GM21515 (cell line): ENCODE results near the gene DRD2.

Experiments
- ATAC-seq: cut with Tn5 transposase; IDR thresholded peaks from one replicate; pipeline ENCODE4 v1.9.1; 2021; ENCODE audit not compliant: unreplicated experiment

The DRD2 gene

DNA sequence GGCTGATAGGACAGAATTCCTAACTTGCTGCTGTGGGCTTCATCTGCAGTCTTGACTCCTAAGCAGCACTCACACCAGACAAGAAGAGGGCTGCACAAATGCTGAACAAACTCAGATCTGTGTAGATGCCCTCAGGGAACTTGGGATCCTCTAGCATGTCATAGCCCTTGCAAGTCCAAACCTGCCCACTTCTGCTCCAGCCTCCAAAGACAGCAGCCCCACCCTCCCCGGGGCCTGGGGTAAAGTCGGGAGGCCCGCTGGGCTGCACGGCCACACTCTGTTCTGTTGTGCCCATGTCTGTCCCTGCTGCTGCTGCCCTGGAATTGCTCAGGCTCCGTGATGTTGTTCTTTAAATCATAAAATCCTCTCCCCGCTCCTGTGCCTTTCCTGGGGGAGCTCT lies 28.3 kb downstream of the DRD2 start:
- ATAC-seq, result no peak

DNA sequence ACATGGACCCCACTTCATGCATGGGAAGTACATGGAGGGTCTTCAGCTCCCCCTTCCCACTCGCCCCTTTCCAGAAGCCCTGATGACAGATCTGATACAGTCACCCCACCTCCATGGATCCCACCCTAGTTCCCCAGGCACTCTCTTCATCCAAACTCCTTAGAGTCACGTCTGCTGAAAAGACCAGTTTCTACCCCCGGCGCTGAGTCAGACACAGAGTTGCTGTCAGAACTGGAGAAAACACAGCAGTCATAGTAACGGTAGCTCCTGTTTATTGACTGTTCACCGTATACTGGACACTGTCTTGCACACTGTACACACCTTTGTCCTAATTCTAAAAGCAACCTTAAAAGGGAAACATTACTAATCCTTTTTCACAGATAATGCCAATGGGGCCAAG lies 29.1 kb downstream of the DRD2 start:
- ATAC-seq, result no peak

DNA sequence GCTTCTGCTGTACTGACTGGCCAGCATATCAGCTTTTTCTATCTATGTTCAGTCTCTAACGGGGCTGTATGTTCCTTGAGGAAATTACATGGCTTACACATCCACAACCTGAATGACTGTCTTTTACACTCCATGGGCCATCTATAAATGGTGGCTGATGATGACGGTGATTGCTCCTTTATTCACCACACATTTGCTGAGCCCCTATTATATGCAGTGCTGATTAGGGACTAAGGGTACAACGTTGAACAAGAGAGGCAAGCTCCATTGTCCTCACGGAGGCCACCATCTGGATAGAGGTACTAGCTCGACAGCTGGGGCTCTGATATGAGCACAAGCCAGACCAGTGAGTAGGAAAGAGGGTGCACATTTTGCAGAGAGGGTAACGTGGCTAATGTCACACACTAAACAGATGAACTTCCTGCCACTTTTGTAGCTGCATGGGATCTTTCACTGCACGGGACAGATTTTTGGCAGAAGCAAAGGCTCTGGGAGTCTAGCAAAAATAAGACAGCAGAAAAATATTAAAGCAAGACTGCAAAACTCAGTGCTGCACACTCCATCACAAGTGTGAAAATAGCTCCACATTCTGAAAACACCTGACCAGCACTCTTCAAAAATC lies 30.6 kb downstream of the DRD2 start:
- ATAC-seq, result no peak

DNA sequence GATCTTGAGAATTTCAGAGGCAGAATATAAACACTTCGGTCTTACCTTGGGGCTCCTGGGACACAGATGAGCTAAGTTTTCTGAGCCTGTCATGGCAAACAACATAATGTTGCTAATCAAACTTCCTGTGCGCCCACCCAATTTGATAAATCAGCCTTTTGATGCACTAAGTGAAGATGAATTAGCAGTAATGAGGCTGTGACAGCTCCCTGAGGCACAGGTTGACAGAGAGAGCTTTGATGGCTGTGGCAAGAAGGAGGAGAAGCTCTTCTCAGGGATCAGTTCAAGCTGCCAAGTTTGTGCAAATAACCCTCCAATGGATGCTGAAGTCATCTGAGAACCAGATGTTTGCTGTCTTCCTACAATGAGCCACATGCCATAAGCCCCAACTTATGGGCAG lies 34.4 kb downstream of the DRD2 start:
- ATAC-seq, result no peak

DNA sequence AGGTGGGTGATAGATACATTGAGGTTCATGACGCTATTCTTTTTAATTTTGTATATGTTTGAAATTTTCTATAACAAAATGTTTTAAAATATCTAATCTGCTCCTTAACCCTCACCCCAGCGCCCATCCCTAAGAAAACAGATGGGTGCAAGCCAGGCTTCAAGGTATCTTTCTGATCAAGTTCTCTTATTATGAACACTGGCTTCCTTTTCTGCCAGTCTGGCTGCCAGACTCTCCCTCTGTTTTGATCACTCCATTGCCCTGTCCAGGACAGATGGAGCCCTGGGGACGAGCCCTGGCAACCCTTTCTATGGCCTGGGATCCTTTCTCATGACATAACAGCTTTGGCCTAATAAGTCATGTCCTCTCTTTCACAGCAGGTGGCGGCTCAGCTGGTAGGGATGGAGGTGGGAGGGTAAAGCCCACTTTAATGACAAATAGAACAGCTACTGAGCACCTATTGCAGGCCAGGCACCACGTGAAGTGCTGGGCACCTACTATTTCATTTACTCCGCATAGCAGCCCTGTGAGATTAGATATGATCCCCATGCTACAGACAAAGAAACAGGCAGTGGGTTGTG lies 38.4 kb downstream of the DRD2 start:
- ATAC-seq, result no peak

DNA sequence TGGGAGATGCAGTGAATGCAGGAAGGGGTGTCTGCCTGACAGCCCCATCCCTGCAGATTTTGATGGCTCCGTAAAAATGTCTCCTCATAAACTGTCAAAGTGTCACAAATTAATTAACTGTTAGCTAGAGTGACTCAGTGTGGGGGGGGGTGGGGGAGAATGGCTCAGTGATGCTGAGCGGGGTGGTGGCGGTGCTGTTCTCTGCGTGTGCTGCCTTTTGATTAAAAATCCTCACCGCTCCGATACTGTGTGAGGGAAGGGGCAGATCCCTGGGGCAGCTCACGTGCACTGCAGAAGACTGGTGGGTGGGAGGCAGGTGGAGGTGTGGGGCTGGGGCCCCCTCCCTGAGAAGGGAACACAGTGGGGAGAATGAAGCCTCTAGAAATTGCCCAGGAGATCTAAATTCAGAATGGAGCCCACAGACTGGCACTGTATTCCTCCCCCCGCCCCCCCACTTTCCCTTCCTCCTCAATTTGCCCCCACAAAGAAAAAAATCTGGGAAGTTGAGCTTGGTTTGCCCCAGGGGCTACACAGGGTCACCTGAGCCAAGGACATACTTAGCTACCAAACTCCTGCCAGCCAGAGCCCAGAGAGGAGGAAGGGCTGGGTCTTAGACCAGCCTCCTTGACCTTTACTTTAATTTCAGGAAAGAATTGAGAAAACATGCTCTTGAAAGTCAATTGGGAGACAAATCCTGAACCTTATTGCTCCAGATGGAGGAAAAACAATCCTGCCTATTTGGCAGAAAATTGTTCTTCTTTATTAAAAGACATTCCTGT lies 39.8 kb downstream of the DRD2 start:
- ATAC-seq, result no peak

DNA sequence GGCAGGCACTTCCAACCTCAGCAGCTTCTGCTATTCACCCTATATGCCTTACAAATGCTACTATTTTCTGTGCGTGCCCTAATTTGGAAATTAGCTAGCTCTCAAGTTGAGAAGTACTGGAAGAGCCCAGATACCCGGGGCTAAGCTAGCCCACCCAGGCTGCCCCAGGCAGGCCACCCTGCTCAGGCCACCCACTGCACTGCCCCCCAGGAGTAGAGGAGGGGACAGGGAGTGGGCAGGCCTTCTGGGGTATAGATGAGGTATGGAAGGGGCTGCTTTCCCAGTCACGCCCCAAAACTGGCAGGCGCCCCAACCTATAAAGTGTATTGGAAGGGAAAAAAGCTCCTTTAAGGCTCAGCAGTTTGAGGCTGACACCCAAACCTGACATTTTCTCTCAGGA lies 43.5 kb downstream of the DRD2 start:
- ATAC-seq, result no peak

DNA sequence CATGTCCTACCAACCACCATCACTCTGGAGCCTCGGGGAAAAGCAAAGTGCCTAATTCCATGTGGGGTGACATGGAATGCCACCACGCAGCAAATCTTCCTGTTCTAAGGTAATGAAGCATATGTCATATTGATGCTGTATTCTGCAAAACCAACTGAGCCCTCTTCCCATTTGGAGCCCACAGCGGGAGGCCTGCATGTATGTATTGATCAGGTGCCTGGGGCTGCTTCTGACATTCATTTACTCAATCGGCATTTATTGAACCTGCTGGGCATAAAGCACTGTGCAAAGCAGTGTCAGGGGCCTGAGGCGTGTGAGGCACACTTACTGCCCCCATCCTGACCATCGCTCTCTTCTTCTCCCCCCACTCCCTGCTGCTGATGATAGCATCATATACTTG lies 48.5 kb downstream of the DRD2 start:
- no peak for ATAC-seq

DNA sequence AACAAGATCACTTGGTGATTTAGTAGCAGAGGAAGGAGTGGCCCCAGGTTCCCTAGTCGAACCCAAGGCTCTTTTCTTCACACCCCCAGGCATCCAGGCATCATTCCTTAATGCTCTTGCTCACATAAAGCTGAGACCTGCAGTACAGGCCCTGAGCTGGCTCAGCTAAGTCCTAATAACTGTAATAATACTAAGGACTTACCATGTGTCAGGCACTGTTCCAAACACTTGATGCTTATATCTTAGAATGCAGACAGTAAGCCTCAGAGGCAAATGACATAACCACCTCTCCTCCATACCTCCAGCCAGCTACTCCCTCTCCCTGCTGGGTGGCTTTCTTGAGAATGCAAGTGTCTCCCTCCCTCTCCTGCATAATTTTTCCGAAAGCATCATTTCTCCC lies 54.4 kb downstream of the DRD2 start:
- no peak for ATAC-seq

DNA sequence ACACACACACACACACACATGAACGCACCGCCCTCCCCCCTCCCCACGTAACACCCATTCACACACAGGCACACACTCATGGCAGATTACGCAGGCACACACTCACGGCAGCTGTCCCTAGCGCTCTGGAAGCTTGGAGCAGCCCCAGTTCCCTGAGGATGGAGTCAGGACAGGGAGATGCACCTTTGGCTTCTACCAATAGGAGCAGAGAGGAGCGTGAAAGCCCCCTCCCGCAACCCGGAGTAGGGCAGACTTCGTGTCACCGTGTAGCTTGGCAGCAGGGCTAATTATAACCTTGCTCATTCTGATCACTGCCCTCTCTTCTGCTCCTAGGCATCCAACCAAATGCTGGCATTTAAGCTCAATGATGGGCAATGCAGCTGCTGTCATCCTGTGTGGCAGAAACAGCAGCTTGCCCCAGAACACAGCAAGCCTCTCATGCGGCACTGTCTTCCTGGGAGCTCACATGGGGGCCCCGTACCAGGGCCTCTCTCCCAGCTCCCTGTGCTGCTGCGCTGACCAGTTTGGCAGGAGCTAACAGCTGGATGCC lies 55.7 kb downstream of the DRD2 start:
- ATAC-seq, result no peak

DNA sequence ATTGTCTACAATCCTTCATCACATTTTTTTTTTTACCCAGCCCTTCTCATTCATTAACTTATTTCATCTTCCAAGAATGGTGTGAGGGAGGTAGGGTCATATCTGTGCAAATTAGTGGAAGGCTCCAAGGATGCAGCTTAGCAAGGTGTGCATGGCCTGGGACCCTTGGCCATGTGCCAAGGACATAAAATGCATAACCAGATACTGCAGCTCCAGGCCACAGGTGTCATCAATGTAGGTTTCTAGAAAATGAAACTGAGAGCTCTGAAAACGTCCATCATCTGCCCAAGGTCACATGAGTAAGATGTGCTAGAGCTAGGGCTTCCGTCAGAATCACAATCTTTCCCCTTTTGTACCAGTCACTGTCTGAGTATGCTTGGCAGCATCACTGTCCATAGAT lies 57.8 kb downstream of the DRD2 start:
- ATAC-seq, result no peak

DNA sequence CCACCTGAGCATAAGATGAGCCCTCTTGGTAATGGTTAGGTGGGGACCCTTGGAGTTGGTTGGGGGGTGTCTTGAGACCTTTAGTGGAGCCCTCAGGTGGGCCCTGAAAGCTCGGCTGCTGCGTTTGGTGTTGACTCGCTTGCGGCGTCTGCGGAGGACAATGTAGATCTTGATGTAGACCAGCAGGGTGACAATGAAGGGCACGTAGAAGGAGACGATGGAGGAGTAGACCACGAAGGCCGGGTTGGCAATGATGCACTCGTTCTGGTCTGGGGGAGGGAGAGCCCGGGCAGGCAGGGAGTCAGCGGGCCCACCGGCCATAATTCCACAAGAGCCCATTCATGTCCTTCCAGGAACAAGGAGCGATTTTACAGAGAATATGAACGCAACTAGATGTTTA lies 59.9 kb downstream of the DRD2 start:
- no peak for ATAC-seq

DNA sequence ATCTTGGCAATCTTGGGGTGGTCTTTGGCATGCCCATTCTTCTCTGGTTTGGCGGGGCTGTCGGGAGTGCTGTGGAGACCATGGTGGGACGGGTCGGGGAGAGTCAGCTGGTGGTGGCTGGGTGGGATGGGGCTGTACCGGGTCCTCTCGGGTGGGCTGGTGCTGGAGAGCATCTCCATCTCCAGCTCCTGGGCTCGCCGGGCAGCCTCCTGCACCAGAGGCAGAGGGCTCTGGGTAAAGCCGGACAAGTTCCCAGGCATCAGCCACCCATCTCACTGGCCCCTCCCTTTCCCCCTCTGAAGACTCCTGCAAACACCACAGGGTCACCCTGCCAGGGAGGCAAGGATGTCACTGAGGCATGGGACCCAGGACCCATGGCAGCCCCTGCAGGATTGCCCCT lies 62.5 kb downstream of the DRD2 start:
- ATAC-seq, result no peak

DNA sequence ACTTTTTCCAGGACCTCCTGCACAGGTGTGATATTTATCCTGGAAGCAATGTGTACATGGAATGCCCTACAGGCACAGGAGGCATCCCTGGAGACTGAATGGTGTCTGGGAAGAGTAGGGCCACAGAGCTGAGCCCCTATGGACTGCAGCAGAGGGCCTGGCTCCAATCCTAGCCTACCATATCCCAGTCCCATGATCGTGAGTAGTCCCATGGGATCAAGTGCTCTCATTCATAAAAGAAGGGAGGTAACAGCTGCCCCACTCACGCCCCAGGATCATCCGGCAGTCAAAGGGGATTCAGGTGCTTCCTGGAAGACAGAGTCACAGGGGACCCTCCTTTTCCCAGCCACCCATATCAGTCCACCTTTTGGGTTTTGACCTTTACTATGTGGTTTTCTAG lies 63.7 kb downstream of the DRD2 start:
- ATAC-seq, result no peak

DNA sequence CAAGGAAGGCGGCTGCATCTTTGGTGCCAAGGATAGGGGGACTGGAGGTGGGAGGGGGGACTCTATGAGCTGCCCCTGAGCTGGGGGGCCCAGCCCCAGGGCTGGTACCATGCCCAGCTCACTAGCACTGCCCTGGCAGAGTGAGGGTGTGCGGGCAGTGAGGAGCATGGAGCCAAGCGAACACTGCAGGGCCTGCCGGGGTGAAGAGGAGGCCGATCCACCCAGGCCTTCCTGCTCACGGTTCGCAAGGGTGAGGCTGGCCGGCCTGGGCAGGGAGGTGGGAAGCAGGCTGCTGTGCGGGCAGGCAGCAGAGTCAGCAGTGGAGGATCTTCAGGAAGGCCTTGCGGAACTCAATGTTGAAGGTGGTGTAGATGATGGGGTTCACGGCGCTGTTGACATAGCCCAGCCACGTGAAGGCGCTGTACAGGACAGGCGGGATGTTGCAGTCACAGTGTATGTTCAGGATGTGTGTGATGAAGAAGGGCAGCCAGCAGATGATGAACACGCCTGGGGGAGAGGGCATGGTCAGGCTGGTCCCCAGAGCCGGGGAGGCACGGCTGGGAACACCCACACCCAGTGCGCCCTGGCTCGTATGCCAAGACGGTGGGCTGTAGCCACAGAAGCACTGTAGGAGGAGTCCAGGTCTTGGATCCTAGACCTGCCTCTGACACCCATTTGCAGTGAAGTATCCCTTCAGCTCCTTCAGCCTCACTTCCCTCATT lies 64.6 kb downstream of the DRD2 start:
- no peak for ATAC-seq

DNA sequence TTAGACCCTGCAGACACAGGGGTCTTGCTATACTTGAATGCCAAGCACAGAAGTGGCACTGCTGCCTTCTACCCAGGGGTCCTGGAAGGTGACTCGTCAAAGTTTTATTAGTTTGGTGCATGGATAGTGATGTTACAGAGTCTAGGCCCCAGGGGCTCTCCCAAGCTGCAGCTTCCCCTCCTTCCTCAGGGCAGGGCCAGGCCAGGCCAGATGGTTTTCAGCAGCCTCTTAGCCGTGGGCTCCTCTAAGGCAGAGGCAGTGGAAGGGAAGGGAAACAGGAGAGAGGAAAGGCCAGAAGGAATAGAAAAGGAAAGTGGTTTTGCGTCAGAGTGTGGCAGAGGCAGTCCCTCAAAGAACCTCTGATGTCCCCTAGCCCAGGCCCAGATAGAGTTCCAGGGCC lies 65.7 kb downstream of the DRD2 start:
- ATAC-seq, result no peak

DNA sequence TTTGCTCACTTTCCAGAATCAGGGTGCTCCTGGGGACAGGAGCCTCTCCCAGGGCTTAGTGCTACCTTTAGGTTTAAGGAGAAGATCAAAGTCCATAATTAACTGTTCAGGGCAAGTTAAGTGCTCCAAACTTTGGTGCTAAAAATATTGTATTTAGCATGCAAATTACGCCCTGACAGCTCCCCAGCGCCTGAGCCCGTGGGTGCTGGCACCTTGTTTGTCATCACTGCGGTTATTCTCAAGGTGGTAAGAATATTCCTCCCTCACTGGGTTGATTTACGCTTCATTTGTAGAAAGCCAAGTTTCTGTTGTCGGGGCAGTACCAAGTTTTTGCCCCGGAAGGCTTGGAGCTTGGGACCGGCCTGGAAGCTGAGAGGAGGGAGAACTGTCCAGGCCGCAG lies 66.3 kb downstream of the DRD2 start:
- no peak for ATAC-seq

DNA sequence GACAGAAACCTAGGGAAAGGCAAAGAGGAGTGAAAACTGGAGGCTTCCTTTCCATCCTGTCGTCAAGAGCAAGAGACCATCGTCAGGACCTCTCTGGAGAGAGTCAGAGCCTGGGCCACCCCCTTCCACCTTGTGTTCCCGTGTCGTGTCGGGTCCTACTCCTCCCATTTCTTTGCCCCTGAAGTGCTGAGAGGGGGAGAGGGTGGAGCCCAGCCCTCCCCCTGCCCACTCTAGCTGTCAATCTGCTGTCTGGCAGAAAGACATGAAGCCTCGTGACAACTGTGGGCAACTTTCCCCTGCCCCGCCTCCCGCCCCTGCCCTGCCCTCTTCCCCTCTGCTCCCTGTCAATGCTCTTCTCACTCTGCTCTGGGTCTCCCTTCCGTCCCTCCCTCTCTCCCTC lies 67.0 kb downstream of the DRD2 start:
- ATAC-seq, result no peak

DNA sequence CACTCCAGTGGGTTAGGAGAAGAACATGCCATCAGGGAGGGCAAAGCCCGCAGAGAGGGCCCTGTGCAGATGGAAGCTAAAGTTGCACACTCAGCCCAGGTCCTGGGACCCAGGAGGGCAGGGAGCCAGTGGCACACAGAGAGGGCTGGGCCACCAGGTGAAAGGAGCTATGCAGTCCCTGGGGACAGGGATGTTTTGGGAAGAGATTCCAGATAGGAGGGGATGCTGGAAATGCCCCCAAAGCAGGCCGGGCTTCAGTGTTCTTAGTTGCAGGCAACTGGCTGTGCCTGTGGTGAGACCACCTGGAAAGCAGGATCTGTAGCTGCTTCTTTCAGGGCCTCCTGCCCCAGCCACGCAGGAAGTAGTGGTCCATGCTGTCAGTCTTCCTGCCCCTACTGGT lies 68.0 kb downstream of the DRD2 start:
- no peak for ATAC-seq

DNA sequence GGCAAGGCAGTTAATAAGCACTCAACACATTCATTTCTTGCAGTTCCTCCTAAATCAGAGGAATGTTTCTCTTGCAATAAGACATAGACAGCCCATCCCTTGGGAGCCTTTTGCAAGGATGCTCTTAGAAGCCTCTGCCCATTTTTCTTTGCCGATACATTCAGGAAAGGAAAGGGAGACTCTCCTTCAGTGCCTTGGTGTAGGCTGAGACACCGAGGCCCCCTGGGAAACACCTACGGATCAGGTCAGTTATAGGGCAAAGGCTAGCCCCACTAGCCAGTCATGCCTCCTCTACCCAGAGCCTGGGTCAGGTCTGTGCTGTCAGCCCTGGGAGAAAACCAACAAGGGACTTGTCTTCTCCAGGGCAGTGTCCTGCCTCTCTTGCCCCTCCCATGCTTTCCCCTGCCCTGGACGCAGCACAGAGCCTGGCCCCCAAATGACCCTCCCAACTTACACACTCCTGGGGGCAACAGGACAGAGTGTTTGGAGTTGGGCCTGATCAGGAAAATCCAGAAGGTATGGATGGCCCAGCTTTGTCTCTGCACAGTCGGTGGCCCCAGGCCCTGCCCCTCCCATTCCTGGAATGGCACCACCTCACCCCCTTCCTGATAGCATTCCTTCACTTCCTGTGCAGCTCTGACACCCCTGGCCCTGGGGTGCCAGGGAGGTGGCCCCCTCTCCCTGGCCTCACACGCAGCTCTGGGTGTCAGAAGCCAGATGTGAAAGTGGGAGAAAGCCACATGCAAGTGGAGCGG lies 69.3 kb downstream of the DRD2 start:
- ATAC-seq, result no peak

DNA sequence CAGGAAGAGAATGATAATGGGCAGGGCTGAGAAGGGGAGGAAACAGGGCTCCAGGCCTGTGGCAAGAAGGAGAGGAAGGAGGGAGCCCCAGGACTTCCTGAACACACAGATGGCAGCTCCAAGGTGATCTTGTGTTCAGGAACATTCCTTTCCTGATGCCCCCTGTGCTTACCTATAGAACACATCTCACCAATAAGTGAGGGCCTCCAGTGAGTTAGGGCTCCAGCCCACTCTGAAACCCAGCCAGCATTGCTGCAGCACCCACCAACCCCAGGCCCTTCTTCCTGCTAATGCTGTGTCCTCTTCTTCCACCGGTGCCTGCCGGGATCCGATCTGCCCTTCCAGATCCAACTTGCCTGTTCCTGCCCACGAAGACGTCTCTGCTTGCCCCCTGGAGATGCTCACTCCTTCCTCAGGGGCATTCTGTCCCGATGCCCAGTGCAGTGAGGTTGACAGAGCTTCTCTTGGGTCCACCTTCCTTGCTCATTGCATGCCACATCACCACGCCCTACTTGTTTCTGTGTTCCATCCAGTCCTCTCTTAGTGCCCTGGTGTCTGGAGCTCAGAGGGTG lies 70.3 kb downstream of the DRD2 start:
- no peak for ATAC-seq
